HCT116 (cell line): Measurements from ENCODE around the gene PTTG1IP. TPM values are rescaled to one million over a fixed set of nuclear protein-coding genes. Genes with fewer than 3 reads are reported as not detected.

Experiments used
- ATAC-seq: fragments of 200-7000 bp; cut with Tn5 transposase; 2 replicates; pipeline ENCODE4 v1.9.1; 2020; ENCODE audit warnings: mild to moderate bottlenecking, moderate library complexity
- BruUV-seq: library from RNA; stranded (reverse); fragments of 400-500 nt; replicated peaks from 2 replicates; lab custom pipeline; 2021; lab: Mats Ljungman, UMichigan
- CTCF ChIA-PET: fragments of 300-600 bp; sonication (Branson Sonifier 250); formaldehyde crosslinking; loops from one replicate; lab custom pipeline; 2021; ENCODE audit warnings: antibody characterized with exemption; lab: Charles Lee
- POLR2A ChIA-PET: fragments of 300-600, 350-600 bp; sonication (Branson Sonifier 250); formaldehyde crosslinking; loops from one replicate; lab custom pipeline; 2021; ENCODE audit warnings: antibody characterized with exemption; lab: Charles Lee
- RAD21 ChIA-PET, 2 experiments: fragments of 300-600 bp; sonication (Branson Sonifier 250); formaldehyde crosslinking; loops; one replicate each; lab custom pipeline; 2023; ENCODE audit warnings: low total read pairs in 2 of 2; ENCODE audit not compliant: uncharacterized antibody in 2 of 2, unreplicated experiment in 2 of 2, low non-redundant PET in 1 of 2; lab: Charles Lee
- DNase-seq: peaks from one replicate; pipeline ENCODE4 v3.0.0-alpha.2; 2010; ENCODE audit warnings: low read depth, low spot score
- H2AFZ ChIP-seq: fragments of 200-600 bp; shearing (Covaris generic), sonication (generic); 2 replicates; pipeline ENCODE4 v1.6.1; 2017; ENCODE audit warnings: low read depth, mixed run types, mixed read lengths, antibody characterized with exemption, low read length; ENCODE audit not compliant: poor library complexity, severe bottlenecking
- H3K27ac ChIP-seq: 2 replicates; pipeline ENCODE4 v1.5.1; 2012; ENCODE audit warnings: low read depth, low read length
- H3K27me3 ChIP-seq: fragments of 200-600 bp; sonication (generic); 2 replicates; pipeline ENCODE4 v1.6.1; 2016; ENCODE audit warnings: mixed run types, low read length, mixed read lengths; ENCODE audit not compliant: insufficient read depth
- H3K36me3 ChIP-seq, 2 experiments: fragments of 200-500 bp in 1 of 2; fragments of 200-600 bp in 1 of 2; sonication (Bioruptor generic) in 1 of 2; sonication (generic) in 1 of 2; 2 replicates each; pipeline versions ENCODE4 v1.5.1 to v1.6.1; 2014 to 2016; ENCODE audit warnings: low read length in 2 of 2, inconsistent platforms in 1 of 2, mixed read lengths in 1 of 2, mixed run types in 1 of 2; ENCODE audit not compliant: insufficient read depth in 2 of 2, control insufficient read depth in 1 of 2
- H3K4me1 ChIP-seq, 2 experiments: fragments of 200-600 bp in 1 of 2; sonication (generic) in 1 of 2; 2 replicates each; pipeline versions ENCODE4 v1.5.1 to v1.6.1; 2012 to 2017; ENCODE audit warnings: low read length in 2 of 2, inconsistent platforms in 1 of 2, mild to moderate bottlenecking in 1 of 2, mixed read lengths in 1 of 2, mixed run types in 1 of 2, moderate library complexity in 1 of 2; ENCODE audit not compliant: insufficient read depth in 2 of 2, control insufficient read depth in 1 of 2
- H3K4me2 ChIP-seq: fragments of 200-600 bp; sonication (generic); 2 replicates; pipeline ENCODE4 v1.6.1; 2017; ENCODE audit warnings: mixed run types, low read length, mixed read lengths
- H3K4me3 ChIP-seq, 2 experiments: fragments of 200-600 bp in 1 of 2; sonication (generic) in 1 of 2; replicated peaks in 1 of 2; 2 replicates each; pipeline ENCODE4 v1.5.1; 2011 to 2016; ENCODE audit warnings: low read length in 2 of 2, control low read depth in 1 of 2, low read depth in 1 of 2, mild to moderate bottlenecking in 1 of 2, mixed read lengths in 1 of 2, mixed run types in 1 of 2
- H3K79me2 ChIP-seq: fragments of 200-600 bp; sonication (generic); 2 replicates; pipeline ENCODE4 v1.6.1; 2017; ENCODE audit warnings: mild to moderate bottlenecking, mixed run types, low read length, moderate library complexity, mixed read lengths; ENCODE audit not compliant: insufficient read depth
- H3K9ac ChIP-seq: fragments of 200-600 bp; sonication (generic); 2 replicates; pipeline ENCODE4 v1.6.1; 2016; ENCODE audit warnings: low read length, mixed read lengths
- H3K9me2 ChIP-seq: fragments of 200-600 bp; sonication (generic), shearing (Covaris generic); 2 replicates; pipeline ENCODE4 v1.6.1; 2017; ENCODE audit warnings: mixed run types, mild to moderate bottlenecking, moderate library complexity; ENCODE audit not compliant: insufficient read depth
- H3K9me3 ChIP-seq, 2 experiments: fragments of 200-500 bp in 1 of 2; fragments of 200-600 bp in 1 of 2; sonication (Bioruptor generic) in 1 of 2; sonication (generic) in 1 of 2; 2 replicates each; pipeline ENCODE4 v1.6.1; 2014 to 2017; ENCODE audit warnings: low read length in 2 of 2, mixed read lengths in 2 of 2, inconsistent platforms in 1 of 2, low read depth in 1 of 2, mild to moderate bottlenecking in 1 of 2, mixed run types in 1 of 2, moderate library complexity in 1 of 2; ENCODE audit not compliant: control insufficient read depth in 1 of 2, insufficient read depth in 1 of 2
- H4K20me1 ChIP-seq: fragments of 200-600 bp; sonication (generic), shearing (Covaris generic); 2 replicates; pipeline ENCODE4 v1.6.1; 2017; ENCODE audit warnings: mixed run types, mild to moderate bottlenecking, moderate library complexity; ENCODE audit not compliant: insufficient read depth
- CTCF ChIP-seq, 3 experiments: fragments of 200-600 bp in 1 of 3; sonication (generic) in 1 of 3; IDR thresholded peaks in 2 of 3; conservative IDR thresholded peaks in 1 of 3; 2 replicates each; pipeline ENCODE4 v1.5.1; 2012 to 2017; ENCODE audit warnings: low read depth in 2 of 3, low read length in 2 of 3, antibody characterized with exemption in 1 of 3, borderline replicate concordance in 1 of 3, control low read depth in 1 of 3, mild to moderate bottlenecking in 1 of 3, mixed read lengths in 1 of 3, mixed run types in 1 of 3, moderate library complexity in 1 of 3; ENCODE audit not compliant: insufficient read depth in 1 of 3
- ELF1 ChIP-seq: IDR thresholded peaks from 2 replicates; pipeline ENCODE4 v1.6.1; 2012; ENCODE audit warnings: low read depth, borderline replicate concordance
- FOSL1 ChIP-seq: IDR thresholded peaks from 2 replicates; pipeline ENCODE4 v1.6.1; 2012; ENCODE audit warnings: low read depth
- POLR2A ChIP-seq: IDR thresholded peaks from 2 replicates; pipeline ENCODE4 v1.7.0; 2011; ENCODE audit warnings: borderline replicate concordance; ENCODE audit not compliant: insufficient read depth, insufficient read length; ENCODE audit errors: extremely low read depth
- RAD21 ChIP-seq: IDR thresholded peaks from 2 replicates; pipeline ENCODE4 v1.6.1; 2012; ENCODE audit warnings: low read depth, mild to moderate bottlenecking
- SIN3A ChIP-seq: IDR thresholded peaks from 2 replicates; pipeline ENCODE4 v1.6.1; 2012; ENCODE audit warnings: low read depth
- ZBTB33 ChIP-seq: IDR thresholded peaks from 2 replicates; pipeline ENCODE4 v1.6.1; 2011; ENCODE audit warnings: mild to moderate bottlenecking, low read length, moderate library complexity; ENCODE audit not compliant: insufficient replicate concordance; ENCODE audit errors: extremely low read depth
- ZFX ChIP-seq: fragments of 450-650 bp; IDR thresholded peaks from 2 replicates; pipeline ENCODE4 v1.6.1; 2017
- intact Hi-C: fragments of 100-400 bp; cut with micrococcal nuclease; formaldehyde crosslinking; loops from 2 replicates; pipeline ENCODE4 v1.10.0; 2022
- total RNA-seq: library from RNA; stranded (reverse); gene quantifications from one replicate; pipeline ENCODE4 v1.2.1, GENCODE V29; 2021; ENCODE audit not compliant: unreplicated experiment

The PTTG1IP gene
- total RNA-seq, 1 experiment from 2014 or later: 83.4 TPM

GRCh38 chr21:44816761-44817505 lies 56.6 kb downstream of the PTTG1IP start:
- peak overlapping the region; percentile 59 for H3K9ac ChIP-seq
- no peaks in the 10 kb centered on the region for H3K9me2 ChIP-seq
- peak overlapping the region; percentile 84; the same call in 1 of the 2 replicates for H3K27ac ChIP-seq
- no peaks in the 10 kb centered on the region for H3K36me3 ChIP-seq
- H4K20me1 ChIP-seq: no peaks in the 10 kb centered on the region
- peaks cover 4 to 7% of the 10 kb centered on the region in 2 experiments; a peak in 2 of 4 replicates for H3K9me3 ChIP-seq
- no peak; the same call in 1 of the 2 replicates for ATAC-seq
- TF ChIP-seq ZBTB33 (no peak), ELF1 (no peak), ZFX (no peak), POLR2A (no peak), CTCF (IDR thresholded peaks at IDR 0.05 in 2 of 3, conservative IDR thresholded peaks at IDR 0.05 in 1 of 3; ENCODE audit: borderline replicate concordance in 1 of 3, insufficient read depth in 1 of 3, low read depth in 2 of 3, low read length in 2 of 3) (no peak), SIN3A (no peak), RAD21 (no peak), FOSL1 (no peak)
- TF ChIP-seq, all 23 proteins: peak for 0
- peaks cover 2 to 6% of the 10 kb centered on the region in 2 experiments; a peak in 2 of 4 replicates for H3K4me1 ChIP-seq
- H3K4me3 ChIP-seq: peak overlapping the region; percentile 49 to 61
- ChIA-PET POLR2A (no interaction called here), CTCF (interaction anchor here (0.6 to 1.0 kb wide), 2 partner anchors 23 to 24 kb away, joined by 3 read pairs; no protein-coding TSS in a partner anchor), RAD21 (no interaction called here)
- H2AFZ ChIP-seq: no peak overlapping the region
- no TSS peak for BruUV-seq
- H3K79me2 ChIP-seq: 0 out of 2 replicates have a peak, but pooled peaks cover 7% of the 10 kb centered on the region
- intact Hi-C loops: no loop called here
- H3K4me2 ChIP-seq: peak overlapping the region; percentile 95
- DNase-seq: no peak
- no peaks in the 10 kb centered on the region for H3K27me3 ChIP-seq
